ENCODE results near the gene EID2B. TPM values are rescaled to one million over a fixed set of nuclear protein-coding genes. Genes with fewer than 3 reads are reported as not detected.

The EID2B gene
- total RNA-seq, 1 donor from 2014 or later, result 2.6 TPM

DNA sequence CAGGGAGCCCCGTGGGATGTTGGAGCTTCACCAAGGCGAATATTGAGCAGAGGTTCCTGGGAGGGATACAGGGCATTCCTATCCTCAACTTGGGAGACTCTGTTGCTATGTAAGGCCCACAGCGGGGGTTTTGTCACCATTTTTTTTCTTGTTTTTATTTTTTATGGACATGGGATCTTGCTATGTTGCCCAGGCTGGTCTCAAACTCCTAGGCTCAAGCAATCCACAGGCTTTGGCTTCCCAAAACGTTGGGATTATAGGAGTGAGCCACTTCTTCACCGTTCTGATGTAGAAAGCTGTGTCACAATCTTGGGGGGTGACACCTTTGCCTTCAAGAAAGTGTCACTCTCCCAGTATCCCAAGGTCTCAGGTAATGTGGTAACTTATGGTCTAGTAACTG is 31.3 kb downstream of the EID2B start:
- intact Hi-C loops (cut with micrococcal nuclease), result loop anchor here (2.0 kb wide), 1 partner anchor 21 kb away; the partner anchor contains the start of gene TIMM50

GRCh38 chr19:39500543-39500942 is 32.1 kb downstream of the EID2B start:
- intact Hi-C loops (cut with micrococcal nuclease), result loop anchor here (2.0 kb wide), 1 partner anchor 20 kb away; the partner anchor contains the start of gene TIMM50

GRCh38 chr19:39499932-39500331 is 32.7 kb downstream of the EID2B start:
- intact Hi-C loops (cut with micrococcal nuclease), result loop anchor here (2.0 kb wide), 1 partner anchor 19 kb away; the partner anchor contains the start of gene TIMM50

GRCh38 chr19:39498798-39499642 is 33.6 kb downstream of the EID2B start, which contains the start of gene DLL3:
Gene DLL3, plus strand, starts transcription at chr19:39498947. Its CDS starts 28 bp downstream, at chr19:39498975.
- intact Hi-C loops (cut with micrococcal nuclease), result no loop called here

DNA sequence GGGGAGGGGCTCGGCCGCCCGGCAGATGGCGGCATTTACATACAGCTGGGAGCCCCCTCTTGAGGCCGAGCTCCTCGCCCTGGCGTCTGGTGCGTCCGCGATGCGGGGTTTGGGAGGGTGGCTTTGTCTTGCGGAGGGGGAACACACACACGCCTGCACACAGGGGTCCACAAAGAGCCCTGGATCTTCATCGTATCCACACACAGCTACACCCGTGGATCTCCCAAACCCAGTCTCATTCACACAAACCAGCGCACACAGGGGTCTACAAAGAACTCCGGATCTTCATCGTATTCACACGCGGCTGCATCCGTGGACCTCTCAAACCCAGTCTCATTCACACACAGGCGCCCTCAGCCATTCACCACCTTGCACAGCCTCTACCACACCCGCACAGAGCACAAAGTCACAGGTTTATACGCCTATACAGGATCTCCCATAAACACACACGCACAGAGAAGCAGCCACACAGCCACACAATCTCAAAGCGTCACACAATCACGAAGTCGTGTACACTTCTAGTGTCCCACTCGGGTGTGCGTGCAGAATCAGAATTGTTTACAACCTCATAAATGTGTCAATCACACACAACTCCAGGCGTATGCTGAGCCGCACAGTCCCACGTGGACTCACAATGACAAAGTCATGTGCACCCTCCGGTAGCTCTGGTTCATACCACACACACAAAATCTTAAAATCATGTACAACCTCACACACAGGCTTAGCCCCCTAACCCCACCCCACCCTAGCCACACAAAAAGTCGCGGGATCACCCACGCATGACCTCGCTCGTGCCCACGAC is 34.5 kb downstream of the EID2B start:
- intact Hi-C loops (cut with micrococcal nuclease), result no loop called here

- intact Hi-C loops (cut with micrococcal nuclease), result no loop called here
Measured at GRCh38 chr19:39497701-39497995, 35.0 kb downstream of the EID2B start.

DNA sequence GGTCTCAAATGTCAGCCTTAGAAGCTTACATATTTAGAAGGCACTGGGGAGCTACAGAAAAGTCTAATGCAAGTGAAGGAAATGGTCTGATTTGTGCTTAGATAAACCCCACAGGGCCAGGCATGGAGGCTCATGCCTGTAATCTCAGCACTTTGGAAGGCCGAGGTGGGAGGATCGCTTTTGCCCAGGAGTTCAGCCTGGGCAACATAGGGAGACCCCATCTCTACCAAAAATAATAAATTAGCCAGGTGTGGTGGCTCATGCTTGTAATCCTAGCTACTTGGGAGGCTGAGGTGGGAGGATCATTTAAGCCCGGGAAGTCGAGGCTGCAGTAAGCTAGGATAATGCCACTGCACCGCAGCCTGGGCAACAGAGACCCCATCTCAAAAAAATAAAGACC is 36.6 kb downstream of the EID2B start:
- intact Hi-C loops (cut with micrococcal nuclease), result no loop called here

GRCh38 chr19:39494661-39495060 is 38.0 kb downstream of the EID2B start:
- intact Hi-C loops (cut with micrococcal nuclease), result no loop called here

DNA sequence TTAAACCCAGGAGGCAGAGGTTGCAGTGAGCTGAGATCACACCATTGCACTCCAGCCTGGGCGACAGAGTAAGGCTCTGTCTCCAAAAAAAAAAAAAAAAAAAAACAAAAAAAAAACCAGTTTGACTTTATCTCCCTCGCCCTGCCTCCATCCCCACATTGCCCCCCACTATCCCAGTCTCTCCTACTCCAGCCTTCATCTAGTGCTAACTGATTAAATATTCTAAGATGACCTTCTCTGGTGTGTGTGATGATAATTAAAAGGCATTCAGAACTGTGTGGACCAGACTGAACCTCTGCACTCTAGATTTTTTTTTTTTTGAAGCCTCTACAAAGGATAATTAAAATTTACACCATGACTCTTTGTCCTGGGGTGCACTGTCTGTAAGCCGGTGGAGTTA is 39.9 kb downstream of the EID2B start:
- intact Hi-C loops (cut with micrococcal nuclease), result no loop called here

DNA sequence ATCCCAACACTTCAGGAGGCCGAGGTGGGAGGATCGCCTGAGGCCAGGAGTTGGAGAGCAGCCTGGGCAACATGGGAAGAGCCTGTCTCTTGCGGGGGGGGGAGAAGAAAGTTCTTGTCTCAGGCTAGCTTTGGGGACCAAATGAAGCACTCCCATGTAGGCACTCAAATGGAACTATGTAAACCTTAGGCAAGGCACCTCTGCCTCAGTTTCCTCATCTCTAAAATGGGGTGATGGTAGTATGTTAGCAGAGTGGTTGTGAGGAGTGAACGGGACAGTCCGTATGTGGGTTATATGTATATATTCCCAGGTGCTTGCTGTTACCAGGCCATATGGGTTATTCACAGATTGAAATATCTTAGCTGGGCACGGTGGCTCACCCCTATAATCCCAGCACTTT is 40.4 kb downstream of the EID2B start:
- intact Hi-C loops (cut with micrococcal nuclease), result no loop called here

- intact Hi-C loops (cut with micrococcal nuclease), result no loop called here
Measured at GRCh38 chr19:39489756-39490155, 42.9 kb downstream of the EID2B start.

- intact Hi-C loops (cut with micrococcal nuclease), result no loop called here
Measured at GRCh38 chr19:39483141-39483540, 49.5 kb downstream of the EID2B start.

GRCh38 chr19:39481676-39482075 is 51.0 kb downstream of the EID2B start:
- intact Hi-C loops (cut with micrococcal nuclease), result loop anchor here (2.0 kb wide), 3 partner anchors 19 to 91 kb away; partner anchors contain the start of genes MED29, PAF1 and PLEKHG2

DNA sequence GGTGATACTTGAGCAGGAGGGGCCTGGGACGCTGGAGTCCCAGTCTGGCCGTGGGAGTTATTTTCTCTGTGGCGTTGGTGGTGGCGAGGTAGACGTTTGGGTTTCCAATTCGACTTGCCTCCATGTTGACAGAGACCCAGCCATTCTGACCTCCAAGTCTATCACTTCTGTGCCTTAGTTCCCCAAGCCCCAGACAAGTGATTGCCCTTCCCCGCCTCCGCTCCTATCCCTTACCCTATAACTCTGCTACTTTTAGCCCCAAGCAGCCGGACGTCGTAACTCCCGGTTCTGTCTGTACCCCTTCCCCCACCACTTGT is 51.5 kb downstream of the EID2B start:
- intact Hi-C loops (cut with micrococcal nuclease), result loop anchor here (2.0 kb wide), 3 partner anchors 20 to 90 kb away; partner anchors contain the start of genes MED29, PAF1 and PLEKHG2

Other genes with a start within 250 kb of the EID2B start
- not detected in 2 replicates for gene IFNL1, start 236.4 kb downstream of the EID2B start, total RNA-seq
- 2.8 and 3.6 TPM in 2 replicates for gene LRFN1, start 212.0 kb downstream of the EID2B start, total RNA-seq
- gene GMFG, start 196.8 kb downstream of the EID2B start, total RNA-seq, result 508 and 516 TPM in 2 replicates
- 55.5 and 56.0 TPM in 2 replicates for gene SAMD4B, start 190.4 kb downstream of the EID2B start, total RNA-seq
- 42.7 and 44.2 TPM in 2 replicates for gene PAF1, start 141.7 kb downstream of the EID2B start, total RNA-seq
- 41.5 and 46.8 TPM in 2 replicates for gene MED29, start 141.5 kb downstream of the EID2B start, total RNA-seq
- gene ZFP36, start 126.0 kb downstream of the EID2B start, total RNA-seq, result 74.5 and 80.1 TPM in 2 replicates
- gene PLEKHG2, start 120.2 kb downstream of the EID2B start, total RNA-seq, result 66.5 and 70.5 TPM in 2 replicates
- 1,962 and 2,021 TPM in 2 replicates for gene RPS16, start 96.9 kb downstream of the EID2B start, total RNA-seq
- gene SUPT5H, start 87.3 kb downstream of the EID2B start, total RNA-seq, result 172 and 181 TPM in 2 replicates
- 67.6 and 68.0 TPM in 2 replicates for gene TIMM50, start 52.0 kb downstream of the EID2B start, total RNA-seq
- 0.27 and 0.51 TPM in 2 replicates for gene DLL3, start 33.9 kb downstream of the EID2B start, total RNA-seq
- gene SELENOV, start 17.7 kb downstream of the EID2B start, total RNA-seq, result not detected in 2 replicates
- gene EID2, start 7.3 kb upstream of the EID2B start, total RNA-seq, result 15.3 and 18.2 TPM in 2 replicates
- gene LGALS13, start 69.7 kb upstream of the EID2B start, total RNA-seq, result not detected in 2 replicates
- not detected in 2 replicates for gene LGALS16, start 123.1 kb upstream of the EID2B start, total RNA-seq
- gene LGALS14, start 171.6 kb upstream of the EID2B start, total RNA-seq, result 0.27 and 0.37 TPM in 2 replicates
- 0.83 and 2.3 TPM in 2 replicates for gene CLC, start 205.2 kb upstream of the EID2B start, total RNA-seq
- not detected in 2 replicates for gene LEUTX, start 246.0 kb upstream of the EID2B start, total RNA-seq

Data from T-helper 1 cell treated with Interleukin-12 subunit alpha and Interleukin-12 subunit beta and Interleukin-4 antibody, amounts not matched to agents 30 ng/mL and 1 ng/mL, for 36 hours (primary cell).